Adrenal gland (tissue), 12 donors: ENCODE measurements around the gene TAL1. TPM values are rescaled to one million over a fixed set of nuclear protein-coding genes. Genes with fewer than 3 reads are reported as not detected.

Source experiments
- DNase-seq, 7 donors: peaks; one replicate each; pipeline ENCODE4 v3.0.0-alpha.2; 2019 to 2020
- H3K27ac ChIP-seq, 5 donors: fragments of 200-600 bp; sonication (generic) in 4 of 5; 1 replicate in 3 of 5; 2 replicates in 2 of 5; pipeline versions ENCODE4 v1.5.1 to v1.8.0; 2016 to 2020; ENCODE audit warnings: mild to moderate bottlenecking in 1 of 5
- H3K27me3 ChIP-seq: fragments of 200-600 bp; 2 replicates; pipeline ENCODE4 v1.8.0; 2021
- H3K36me3 ChIP-seq, 2 donors: fragments of 200-600 bp; replicated peaks in 1 of 2; 1 replicate in 1 of 2; 2 replicates in 1 of 2; pipeline versions ENCODE4 v1.5.1 to v1.8.0; 2018 to 2022
- H3K4me1 ChIP-seq, 2 donors: fragments of 200-600 bp; replicated peaks in 1 of 2; 1 replicate in 1 of 2; 2 replicates in 1 of 2; pipeline versions ENCODE4 v1.5.1 to v1.8.0; 2018 to 2021
- H3K4me3 ChIP-seq, 4 donors: fragments of 200-600 bp; sonication (generic) in 3 of 4; one replicate each; pipeline ENCODE4 v1.5.1; 2016 to 2018
- H3K9me3 ChIP-seq, 3 donors: fragments of 200-600 bp; sonication (generic) in 1 of 3; replicated peaks in 1 of 3; 1 replicate in 2 of 3; 2 replicates in 1 of 3; pipeline versions ENCODE4 v1.5.1 to v1.8.0; 2016 to 2021
- POLR2A ChIP-seq, 2 donors: fragments of 450-650 bp; IDR thresholded peaks; one replicate each; pipeline ENCODE4 v1.6.1; 2017; ENCODE audit warnings: antibody characterized with exemption in 2 of 2, mild to moderate bottlenecking in 2 of 2, moderate library complexity in 1 of 2
- WGBS, 4 donors: extraction: QIAGEN DNeasy Blood & Tissue Kit in 2 of 4; methylation state at CpG; one replicate each; pipeline versions ENCODE4 v1.1.5 to v1.1.7; 2013 to 2017; 5-methylcytosine and 5-hydroxymethylcytosine counted together
- intact Hi-C, 2 donors: fragments of 100-400 bp; cut with DNase I; formaldehyde crosslinking; loops; one replicate each; pipeline versions ENCODE4 v1.14.1 to v1.15.0; 2022 to 2023
- polyA plus RNA-seq, 3 donors: library from polyadenylated mRNA; stranded (reverse); fragments of 200-250 nt in 2 of 3; fragments of 350-450 nt in 1 of 3; fragmentation: Illumina TruSeq in 1 of 3; extraction: RNeasy Lipid Tissue Mini Kit (QIAGEN cat#74804) in 1 of 3; gene quantifications; one replicate each; pipeline ENCODE4 v1.2.3, GENCODE V29; 2013 to 2014
- total RNA-seq, 9 donors: library from RNA; depleted of rRNA in 4 of 9; stranded (reverse); fragments of >200 nt in 4 of 9; fragments of 120-200 nt in 1 of 9; fragmentation: NEBNext Ultra II Directional in 1 of 9; extraction: Animal tissue kit (Norgen Biotek cat#: 25700) in 1 of 9; gene quantifications; one replicate each; pipeline versions ENCODE4 v1.1.0 to v1.2.4, GENCODE V29; 2013 to 2023
- TF ChIP-seq, protein P1 (sequence below), 6 experiments: fragments of 450-650 bp in 4 of 6; fragments of 200-600 bp in 2 of 6; sonication (generic) in 1 of 6; IDR thresholded peaks; 1 replicate in 5 of 6; 2 replicates in 1 of 6; pipeline versions ENCODE4 v1.5.1 to v1.8.0; 2016 to 2021; ENCODE audit warnings: antibody characterized with exemption in 6 of 6, mild to moderate bottlenecking in 2 of 6, moderate library complexity in 1 of 6
- donor health status: healthy with polysubstance abuse.
- donor health status: Bipolar disorder and iron deficiency.
- donor health status: DM: yes; HTN: yes; CAD: no.
- donor health status: DM: no; HTN: no; CAD: no.
- donor health status: DM: no; HTN: no; CAD: no.
- donor health status: DM: yes; HTN: yes; CAD: no.

Gene TAL1
- total and polyA plus RNA-seq, 12 donors = 1.2 to 13.4 (median 3.2) TPM

GRCh38 chr1:47181095-47181954 is 50.7 kb downstream of the TAL1 start:
- Histone ChIP-seq H3K27ac (no peak overlapping the region), H3K4me3 (no peak overlapping the region), H3K27me3 (peaks cover 8% of the 10 kb centered on the region), H3K9me3 (no peaks in the 10 kb centered on the region), H3K36me3 (no peaks in the 10 kb centered on the region), H3K4me1 (peaks cover 5 to 11% of the 10 kb centered on the region in 2 donors)
- peak in 1 of 7 donors; percentile 31 for DNase-seq
- intact Hi-C loops = loop anchor here (5.0 to 10.0 kb wide), 3 partner anchors 76 to 543 kb away; partner anchors contain the start of gene FOXD2 (in 1 of the 2)
- WGBS, 4 donors = 41 to 48% (median 43%) methylated on average over 5 to 18 of the region's 18 CpGs
- no peak for TF ChIP-seq POLR2A (IDR thresholded peaks at IDR 0.05)
- TF ChIP-seq, protein P1, sequence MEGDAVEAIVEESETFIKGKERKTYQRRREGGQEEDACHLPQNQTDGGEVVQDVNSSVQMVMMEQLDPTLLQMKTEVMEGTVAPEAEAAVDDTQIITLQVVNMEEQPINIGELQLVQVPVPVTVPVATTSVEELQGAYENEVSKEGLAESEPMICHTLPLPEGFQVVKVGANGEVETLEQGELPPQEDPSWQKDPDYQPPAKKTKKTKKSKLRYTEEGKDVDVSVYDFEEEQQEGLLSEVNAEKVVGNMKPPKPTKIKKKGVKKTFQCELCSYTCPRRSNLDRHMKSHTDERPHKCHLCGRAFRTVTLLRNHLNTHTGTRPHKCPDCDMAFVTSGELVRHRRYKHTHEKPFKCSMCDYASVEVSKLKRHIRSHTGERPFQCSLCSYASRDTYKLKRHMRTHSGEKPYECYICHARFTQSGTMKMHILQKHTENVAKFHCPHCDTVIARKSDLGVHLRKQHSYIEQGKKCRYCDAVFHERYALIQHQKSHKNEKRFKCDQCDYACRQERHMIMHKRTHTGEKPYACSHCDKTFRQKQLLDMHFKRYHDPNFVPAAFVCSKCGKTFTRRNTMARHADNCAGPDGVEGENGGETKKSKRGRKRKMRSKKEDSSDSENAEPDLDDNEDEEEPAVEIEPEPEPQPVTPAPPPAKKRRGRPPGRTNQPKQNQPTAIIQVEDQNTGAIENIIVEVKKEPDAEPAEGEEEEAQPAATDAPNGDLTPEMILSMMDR (IDR thresholded peaks at IDR 0.05) = no peak

DNA sequence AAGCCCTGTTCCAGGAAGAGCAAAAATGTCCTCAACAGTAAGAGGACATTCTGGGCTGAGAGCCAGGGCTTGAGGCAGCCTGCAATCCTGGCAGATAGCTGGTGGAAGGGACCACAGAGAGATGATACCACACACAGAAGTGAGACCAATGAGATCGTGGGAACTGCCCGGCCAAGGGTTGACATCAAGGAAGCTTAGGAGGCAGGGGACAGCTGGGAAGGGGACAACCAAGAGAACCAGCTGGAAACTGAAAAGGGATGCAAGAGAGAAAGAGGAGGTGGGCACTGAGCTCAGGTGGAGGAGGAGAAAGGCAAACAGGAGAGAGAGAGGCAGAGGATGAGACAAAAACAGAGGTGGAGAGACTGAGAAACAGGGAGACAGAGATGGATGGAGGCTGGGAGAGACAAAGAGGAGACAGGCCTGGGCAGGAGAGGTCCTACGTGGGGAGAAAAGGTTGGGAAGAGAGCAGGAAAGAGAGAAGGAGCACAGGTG is 51.4 kb downstream of the TAL1 start:
- Histone ChIP-seq H3K27me3 (peaks cover 8% of the 10 kb centered on the region), H3K36me3 (no peaks in the 10 kb centered on the region), H3K27ac (no peak overlapping the region), H3K9me3 (no peaks in the 10 kb centered on the region), H3K4me1 (peaks cover 5 to 11% of the 10 kb centered on the region in 2 donors), H3K4me3 (no peak overlapping the region)
- DNase-seq = peak in 2 of 7 donors; percentile 43 to 49
- intact Hi-C loops = loop anchor here (5.0 to 10.0 kb wide), 3 partner anchors 77 to 544 kb away; partner anchors contain the start of gene FOXD2 (in 1 of the 2)
- TF ChIP-seq POLR2A (IDR thresholded peaks at IDR 0.05) = no peak
- TF ChIP-seq, protein P1 (IDR thresholded peaks at IDR 0.05) = no peak
- 49 to 56% (median 53%) methylated on average over 3 of the region's 3 CpGs for WGBS, 4 donors

DNA sequence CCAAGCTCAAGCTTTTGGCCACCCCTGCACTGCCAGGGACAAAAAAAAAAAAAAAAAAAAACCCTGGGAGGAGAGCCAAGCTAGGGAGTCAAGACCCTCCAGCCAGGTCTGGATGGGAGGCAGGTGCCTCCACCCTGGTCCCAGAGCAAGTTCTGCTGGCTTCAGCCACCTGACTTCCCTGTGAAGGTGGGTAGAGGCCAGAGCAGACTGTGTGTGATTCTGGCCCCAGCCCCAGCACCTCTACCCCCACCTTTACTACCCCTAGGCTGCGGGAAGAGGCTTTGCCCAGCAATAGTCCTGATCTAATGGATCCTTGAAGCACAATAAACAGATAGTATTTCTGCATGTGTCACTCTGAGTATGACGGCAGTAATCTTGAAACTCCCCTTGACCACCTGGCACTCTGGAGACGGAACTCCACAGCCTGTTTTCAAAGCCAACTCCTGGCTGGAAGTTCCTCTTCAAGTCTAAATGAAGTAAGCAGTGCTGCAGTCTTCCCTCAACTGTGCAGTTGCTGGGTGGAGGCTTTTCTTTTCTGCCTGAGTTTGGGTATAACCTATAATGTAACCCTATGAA is 51.9 kb downstream of the TAL1 start:
- TF ChIP-seq POLR2A (IDR thresholded peaks at IDR 0.05) = no peak
- TF ChIP-seq, protein P1 (IDR thresholded peaks at IDR 0.05) = no peak
- intact Hi-C loops = loop anchor here (5.0 to 10.0 kb wide), 3 partner anchors 77 to 545 kb away; partner anchors contain the start of gene FOXD2 (in 1 of the 2)
- Histone ChIP-seq H3K4me3 (no peak overlapping the region), H3K9me3 (no peaks in the 10 kb centered on the region), H3K27me3 (peaks cover 8% of the 10 kb centered on the region), H3K27ac (no peak overlapping the region), H3K36me3 (no peaks in the 10 kb centered on the region), H3K4me1 (peaks cover 5 to 11% of the 10 kb centered on the region in 2 donors)
- 44 to 67% (median 58%) methylated on average over 3 of the region's 3 CpGs for WGBS, 4 donors
- peak in 1 of 7 donors; percentile 42 for DNase-seq
